AG04450 (cell line): ENCODE measurements around the gene XK. TPM values are rescaled to one million over a fixed set of nuclear protein-coding genes. Genes with fewer than 3 reads are reported as not detected.

Experiments
- CTCF ChIA-PET: fragments of 300-600, 350-600 bp; formaldehyde crosslinking; extraction: SDS; loops from one replicate; lab custom pipeline; 2022; ENCODE audit warnings: antibody characterized with exemption, inconsistent platforms; lab: Charles Lee
- POLR2A ChIA-PET: fragments of 350-600 bp; formaldehyde crosslinking; extraction: SDS; loops from one replicate; lab custom pipeline; 2021; ENCODE audit warnings: antibody characterized with exemption, inconsistent platforms; lab: Yijun Ruan, JAX
- DNase-seq: peaks from one replicate; pipeline ENCODE4 v3.0.0-alpha.2; 2011; ENCODE audit warnings: low read depth, low spot score
- H3K27ac ChIP-seq: one replicate; pipeline ENCODE4 v1.5.1; 2012; ENCODE audit warnings: low read depth, low read length, control low read depth
- H3K27me3 ChIP-seq: one replicate; pipeline ENCODE4 v1.6.0; 2012; ENCODE audit warnings: low read length; ENCODE audit not compliant: control insufficient read depth, insufficient read depth
- H3K4me3 ChIP-seq: 2 replicates; pipeline ENCODE4 v1.5.1; 2011; ENCODE audit warnings: mild to moderate bottlenecking, low read depth, low read length, control low read depth
- H3K9me3 ChIP-seq: 2 replicates; pipeline ENCODE4 v1.5.1; 2012; ENCODE audit warnings: low read length; ENCODE audit not compliant: control insufficient read depth, insufficient read depth
- CTCF ChIP-seq: IDR thresholded peaks from 2 replicates; pipeline ENCODE4 v1.5.1; 2011; ENCODE audit warnings: low read depth, low read length, control low read depth, inconsistent platforms
- polyA plus RNA-seq: library from polyadenylated mRNA; depleted of rRNA; stranded (reverse); fragments of >200 nt; gene quantifications from 2 replicates; pipeline ENCODE4 v1.2.3, GENCODE V29; 2011

XK gene
- polyA plus RNA-seq, 1 experiment, result 0.11 TPM

- POLR2A ChIA-PET, result no interaction called here
- Histone ChIP-seq H3K4me3 (no peak overlapping the region), H3K27ac (no peak overlapping the region), H3K9me3 (no peaks in the 10 kb centered on the region), H3K27me3 (no peaks in the 10 kb centered on the region)
- TF ChIP-seq CTCF, result no peak
- DNase-seq, result no peak
- CTCF ChIA-PET, result no interaction called here
Observed at GRCh38 chrX:37686369-37686995, 891 bp downstream of the XK start.

- TF ChIP-seq CTCF, result no peak
- ChIA-PET POLR2A (no interaction called here), CTCF (no interaction called here)
- no peak for DNase-seq
- Histone ChIP-seq H3K4me3 (no peak overlapping the region), H3K9me3 (no peaks in the 10 kb centered on the region), H3K27ac (no peak overlapping the region), H3K27me3 (no peaks in the 10 kb centered on the region)
Observed at GRCh38 chrX:37686996-37687395, 1.4 kb downstream of the XK start.

- Histone ChIP-seq H3K9me3 (no peaks in the 10 kb centered on the region), H3K27ac (no peak overlapping the region), H3K4me3 (no peak overlapping the region), H3K27me3 (no peaks in the 10 kb centered on the region)
- TF ChIP-seq CTCF, result no peak
- CTCF ChIA-PET, result no interaction called here
- POLR2A ChIA-PET, result no interaction called here
- no peak for DNase-seq
Observed at GRCh38 chrX:37690119-37690518, 4.5 kb downstream of the XK start.

GRCh38 chrX:37692918-37693317 lies 7.3 kb downstream of the XK start:
- no peak for DNase-seq
- Histone ChIP-seq H3K27ac (no peak overlapping the region), H3K27me3 (no peaks in the 10 kb centered on the region), H3K4me3 (no peak overlapping the region), H3K9me3 (no peaks in the 10 kb centered on the region)
- TF ChIP-seq CTCF, result no peak
- ChIA-PET CTCF (no interaction called here), POLR2A (interaction anchor here (0.7 kb wide), 1 partner anchor 345 kb away, joined by 5 read pairs; no protein-coding TSS in a partner anchor)

GRCh38 chrX:37697169-37697760 lies 11.7 kb downstream of the XK start:
- H3K27ac ChIP-seq, result no peak overlapping the region
- no peak for TF ChIP-seq CTCF
- no peaks in the 10 kb centered on the region for H3K9me3 ChIP-seq
- H3K4me3 ChIP-seq, result no peak overlapping the region
- DNase-seq, result no peak
- no peaks in the 10 kb centered on the region for H3K27me3 ChIP-seq
- ChIA-PET CTCF (no interaction called here), POLR2A (no interaction called here)
